Keratinocyte (primary cell): ENCODE results near the gene MTERF2. TPM values are rescaled to one million over a fixed set of nuclear protein-coding genes. Genes with fewer than 3 reads are reported as not detected.

ENCODE experiments used
- DNase-seq: peaks from one replicate; pipeline ENCODE4 v3.0.0-alpha.2; 2011; ENCODE audit warnings: low read depth, missing footprints, low spot score
- FAIRE-seq: peaks from 2 replicates; lab custom pipeline; 2011; peaks lifted over from hg19 to GRCh38; lab: Jason Lieb, UNC
- H2AFZ ChIP-seq: 2 replicates; pipeline ENCODE4 v1.6.0; 2012; ENCODE audit warnings: low read length, control low read depth, inconsistent platforms; ENCODE audit not compliant: control insufficient read depth
- H3K27ac ChIP-seq: 2 replicates; pipeline ENCODE4 v1.5.1; 2011; ENCODE audit warnings: low read length; ENCODE audit not compliant: control insufficient read depth, insufficient read depth
- H3K27me3 ChIP-seq: 3 replicates; pipeline ENCODE4 v1.6.0; 2011; ENCODE audit warnings: low read length; ENCODE audit not compliant: control insufficient read depth, insufficient read depth; ENCODE audit errors: extremely low read depth
- H3K36me3 ChIP-seq, 2 experiments: 2 replicates in 1 of 2; 3 replicates in 1 of 2; pipeline ENCODE4 v1.5.1; 2011; ENCODE audit warnings: low read length in 2 of 2, mild to moderate bottlenecking in 1 of 2; ENCODE audit not compliant: control insufficient read depth in 2 of 2, insufficient read depth in 2 of 2; ENCODE audit errors: extremely low read depth in 1 of 2
- H3K4me1 ChIP-seq: 3 replicates; pipeline ENCODE4 v1.5.1; 2011; ENCODE audit warnings: low read length; ENCODE audit not compliant: control insufficient read depth, insufficient read depth; ENCODE audit errors: extremely low read depth
- H3K4me2 ChIP-seq: 3 replicates; pipeline ENCODE4 v1.6.0; 2011; ENCODE audit warnings: low read depth, low read length; ENCODE audit not compliant: control insufficient read depth, insufficient read depth; ENCODE audit errors: extremely low read depth
- H3K4me3 ChIP-seq, 3 experiments: fragments of 200-600 bp in 1 of 3; sonication (generic) in 1 of 3; 2 replicates in 2 of 3; 3 replicates in 1 of 3; pipeline ENCODE4 v1.5.1; 2011 to 2016; ENCODE audit warnings: low read length in 3 of 3, mild to moderate bottlenecking in 3 of 3, control low read depth in 2 of 3, inconsistent platforms in 1 of 3, low read depth in 1 of 3, mixed read lengths in 1 of 3, mixed run types in 1 of 3, moderate library complexity in 1 of 3; ENCODE audit not compliant: control insufficient read depth in 2 of 3, insufficient read depth in 2 of 3; ENCODE audit errors: extremely low read depth in 1 of 3
- H3K79me2 ChIP-seq: 2 replicates; pipeline ENCODE4 v1.6.0; 2012; ENCODE audit warnings: low read length; ENCODE audit not compliant: control insufficient read depth, insufficient read depth
- H3K9ac ChIP-seq: 3 replicates; pipeline ENCODE4 v1.6.0; 2011; ENCODE audit warnings: low read length; ENCODE audit not compliant: control insufficient read depth, insufficient read depth; ENCODE audit errors: extremely low read depth
- H3K9me1 ChIP-seq: 3 replicates; pipeline ENCODE4 v1.6.0; 2011; ENCODE audit warnings: low read length; ENCODE audit not compliant: control insufficient read depth, insufficient read depth; ENCODE audit errors: extremely low read depth
- H3K9me3 ChIP-seq: 2 replicates; pipeline ENCODE4 v1.5.1; 2012; ENCODE audit warnings: low read depth, low read length; ENCODE audit not compliant: control insufficient read depth
- H4K20me1 ChIP-seq: 3 replicates; pipeline ENCODE4 v1.6.0; 2011; ENCODE audit warnings: low read length; ENCODE audit not compliant: control insufficient read depth, insufficient read depth; ENCODE audit errors: extremely low read depth
- EZH2 ChIP-seq: IDR thresholded peaks from one replicate; pipeline ENCODE4 v1.6.1; 2012; ENCODE audit warnings: inconsistent platforms, mild to moderate bottlenecking, low read length, moderate library complexity
- dilution Hi-C: fragments of 300-500 bp; cut with MboI; formaldehyde crosslinking; loops from one replicate; pipeline ENCODE4 v1.7.0; 2020; ENCODE audit warnings: low sequenced_read_pairs; ENCODE audit not compliant: extremely low pct_ligation_motif_present
- polyA plus RNA-seq, 5 experiments: library from polyadenylated mRNA; depleted of rRNA in 3 of 5; stranded (reverse) in 3 of 5; stranded (forward) in 1 of 5; unstranded in 1 of 5; fragments of >200 nt; gene quantifications; 1 replicate in 1 of 5; 2 replicates in 3 of 5; 3 replicates in 1 of 5; pipeline versions ENCODE4 v1.2.1 to v1.2.3, GENCODE V29; 2011 to 2012; ENCODE audit warnings: missing spikeins in 2 of 5, low read depth in 1 of 5, low replicate concordance in 1 of 5
- TF ChIP-seq, protein P1 (sequence below), 3 experiments: IDR thresholded peaks in 1 of 3; conservative IDR thresholded peaks in 1 of 3; optimal IDR thresholded peaks in 1 of 3; 2 replicates in 2 of 3; 3 replicates in 1 of 3; pipeline versions ENCODE3 to v1.5.1; 2011; ENCODE audit warnings: low read length in 3 of 3, mild to moderate bottlenecking in 3 of 3, moderate library complexity in 2 of 3, control low read depth in 1 of 3, inconsistent platforms in 1 of 3; ENCODE audit not compliant: insufficient read depth in 2 of 3; ENCODE audit errors: extremely low read depth in 1 of 3

MTERF2 gene
- polyA plus RNA-seq, 1 donor (not counting 4 experiments of a cell fraction or from before 2014, with no cell fraction given): 9.6 TPM

- no peaks in the 10 kb centered on the region for H3K36me3 ChIP-seq
- H3K27me3 ChIP-seq: no peaks in the 10 kb centered on the region
- H3K4me1 ChIP-seq: peaks cover 26% of the 10 kb centered on the region
- peak overlapping the region; percentile 81 for H3K9ac ChIP-seq
- H3K79me2 ChIP-seq: peaks cover 39% of the 10 kb centered on the region
- no peaks in the 10 kb centered on the region for H3K9me3 ChIP-seq
- dilution Hi-C loops: no loop called here
- H3K27ac ChIP-seq: no peak overlapping the region
- no peaks in the 10 kb centered on the region for H4K20me1 ChIP-seq
- TF ChIP-seq, protein P1, sequence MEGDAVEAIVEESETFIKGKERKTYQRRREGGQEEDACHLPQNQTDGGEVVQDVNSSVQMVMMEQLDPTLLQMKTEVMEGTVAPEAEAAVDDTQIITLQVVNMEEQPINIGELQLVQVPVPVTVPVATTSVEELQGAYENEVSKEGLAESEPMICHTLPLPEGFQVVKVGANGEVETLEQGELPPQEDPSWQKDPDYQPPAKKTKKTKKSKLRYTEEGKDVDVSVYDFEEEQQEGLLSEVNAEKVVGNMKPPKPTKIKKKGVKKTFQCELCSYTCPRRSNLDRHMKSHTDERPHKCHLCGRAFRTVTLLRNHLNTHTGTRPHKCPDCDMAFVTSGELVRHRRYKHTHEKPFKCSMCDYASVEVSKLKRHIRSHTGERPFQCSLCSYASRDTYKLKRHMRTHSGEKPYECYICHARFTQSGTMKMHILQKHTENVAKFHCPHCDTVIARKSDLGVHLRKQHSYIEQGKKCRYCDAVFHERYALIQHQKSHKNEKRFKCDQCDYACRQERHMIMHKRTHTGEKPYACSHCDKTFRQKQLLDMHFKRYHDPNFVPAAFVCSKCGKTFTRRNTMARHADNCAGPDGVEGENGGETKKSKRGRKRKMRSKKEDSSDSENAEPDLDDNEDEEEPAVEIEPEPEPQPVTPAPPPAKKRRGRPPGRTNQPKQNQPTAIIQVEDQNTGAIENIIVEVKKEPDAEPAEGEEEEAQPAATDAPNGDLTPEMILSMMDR (optimal IDR thresholded peaks at IDR 0.05 in 1 of 3, IDR thresholded peaks at IDR 0.05 in 1 of 3, conservative IDR thresholded peaks at IDR 0.05 in 1 of 3; ENCODE audit: extremely low read depth in 1 of 3, insufficient read depth in 2 of 3, low read length in 3 of 3): no peak
- no peak for TF ChIP-seq EZH2
- DNase-seq (no peak), FAIRE-seq (no peak)
- peak overlapping the region; percentile 88 for H3K4me2 ChIP-seq
- H3K9me1 ChIP-seq: no peaks in the 10 kb centered on the region
- no peak overlapping the region for H2AFZ ChIP-seq
- peak overlapping the region; percentile 84 to 92 (median 89) for H3K4me3 ChIP-seq
Observed at GRCh38 chr12:106957583-106957982, 29.4 kb downstream of the MTERF2 start.

DNA sequence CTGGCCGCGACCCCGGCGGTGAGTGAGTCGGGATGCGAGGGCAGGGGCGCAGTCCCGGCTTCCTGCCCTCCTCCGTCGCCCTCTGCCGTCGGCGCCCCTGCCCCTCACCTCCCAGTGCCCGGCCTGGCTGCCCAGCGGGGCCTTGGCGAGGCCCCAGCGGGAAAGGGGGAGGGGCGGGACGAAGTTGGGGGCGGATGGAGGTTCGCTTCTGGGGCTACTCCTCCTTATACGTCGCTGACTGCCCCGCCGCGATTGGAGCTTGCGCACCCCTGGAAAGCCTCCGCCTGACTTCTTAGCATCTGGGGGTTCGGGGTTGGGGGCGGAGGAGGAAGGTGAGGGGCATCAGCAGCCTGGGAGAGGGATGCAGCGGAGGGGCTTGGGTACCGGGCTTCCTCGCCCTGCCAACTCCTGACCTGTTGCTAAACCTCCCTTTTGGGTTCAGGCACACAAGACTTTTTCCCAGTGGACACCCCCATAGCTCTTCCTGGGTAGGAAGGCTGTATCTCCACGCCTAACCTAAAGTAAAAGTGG is 30.8 kb downstream of the MTERF2 start:
- H3K36me3 ChIP-seq: no peaks in the 10 kb centered on the region
- TF ChIP-seq EZH2: no peak
- TF ChIP-seq, protein P1 (optimal IDR thresholded peaks at IDR 0.05 in 1 of 3, IDR thresholded peaks at IDR 0.05 in 1 of 3, conservative IDR thresholded peaks at IDR 0.05 in 1 of 3; ENCODE audit: extremely low read depth in 1 of 3, insufficient read depth in 2 of 3, low read length in 3 of 3): peak in 1 of 3 experiments; percentile 17
- peaks cover 26% of the 10 kb centered on the region for H3K4me1 ChIP-seq
- H3K9me3 ChIP-seq: no peaks in the 10 kb centered on the region
- H3K4me3 ChIP-seq: peak overlapping the region; percentile 84 to 92 (median 89)
- FAIRE-seq (no peak), DNase-seq (no peak)
- dilution Hi-C loops: no loop called here
- H3K9ac ChIP-seq: peak overlapping the region; percentile 81
- peak overlapping the region; percentile 56 for H3K27ac ChIP-seq
- peaks cover 33% of the 10 kb centered on the region for H3K79me2 ChIP-seq
- H3K4me2 ChIP-seq: peak overlapping the region; percentile 88
- H4K20me1 ChIP-seq: no peaks in the 10 kb centered on the region
- H2AFZ ChIP-seq: peak overlapping the region; percentile 75
- H3K9me1 ChIP-seq: no peaks in the 10 kb centered on the region
- H3K27me3 ChIP-seq: no peaks in the 10 kb centered on the region
